Mucosa of descending colon (tissue), 3 donors: ENCODE measurements around the gene PIP4K2A. TPM values are rescaled to one million over a fixed set of nuclear protein-coding genes. Genes with fewer than 3 reads are reported as not detected.
"Not testable (repeated sequence)": the region's sequence is repeated elsewhere in the genome, so short reads cannot be mapped to it uniquely, and the experiment has no call there.

Experiments used
- ATAC-seq: fragments of 200-7000 bp; cut with Tn5 transposase; one replicate; pipeline ENCODE4 v1.9.1; 2020; ENCODE audit warnings: mild to moderate bottlenecking, moderate library complexity
- DNase-seq, 3 donors: peaks; one replicate each; pipeline ENCODE4 v3.0.0-alpha.2; 2020
- H3K36me3 ChIP-seq: fragments of 200-600 bp; one replicate; pipeline ENCODE4 v1.8.0; 2021; ENCODE audit warnings: low read depth, mild to moderate bottlenecking
- H3K4me1 ChIP-seq: fragments of 200-600 bp; one replicate; pipeline ENCODE4 v1.8.0; 2021; ENCODE audit warnings: low read depth, mild to moderate bottlenecking
- H3K4me3 ChIP-seq: fragments of 200-600 bp; one replicate; pipeline ENCODE4 v1.8.0; 2021; ENCODE audit warnings: mild to moderate bottlenecking
- H3K9me3 ChIP-seq: fragments of 200-600 bp; one replicate; pipeline ENCODE4 v1.8.0; 2021; ENCODE audit warnings: mild to moderate bottlenecking
- intact Hi-C, 2 donors: fragments of 100-400 bp; cut with DNase I in 1 of 2; cut with micrococcal nuclease in 1 of 2; formaldehyde crosslinking; loops; one replicate each; pipeline versions ENCODE4 v1.11.0 to v1.11.1; 2022; cut with DNase I, micrococcal nuclease
- total RNA-seq, 3 donors: library from RNA; stranded (reverse); fragmentation: NEBNext Ultra II Directional in 2 of 3; extraction: Animal tissue kit (Norgen Biotek cat#: 25700) in 2 of 3; gene quantifications; one replicate each; pipeline versions ENCODE4 v1.2.1 to v1.2.4, GENCODE V29; 2021 to 2023
- TF ChIP-seq, protein P1 (sequence below): fragments of 200-600 bp; IDR thresholded peaks from one replicate; pipeline ENCODE4 v1.8.0; 2022; ENCODE audit warnings: antibody characterized with exemption, mild to moderate bottlenecking
- donor health status: DM: no; HTN: no; CAD: no; lungs with moderate emphysema.
- donor health status: DM: no; HTN: no; CAD: no.
- donor health status: DM: no; HTN: yes; CAD: no.

The PIP4K2A gene
- total RNA-seq, 3 donors from 2014 or later = 17.2 to 29.4 (median 21.2) TPM

GRCh38 chr10:22531008-22531407 is 183.4 kb downstream of the PIP4K2A start:
- TF ChIP-seq, protein P1, sequence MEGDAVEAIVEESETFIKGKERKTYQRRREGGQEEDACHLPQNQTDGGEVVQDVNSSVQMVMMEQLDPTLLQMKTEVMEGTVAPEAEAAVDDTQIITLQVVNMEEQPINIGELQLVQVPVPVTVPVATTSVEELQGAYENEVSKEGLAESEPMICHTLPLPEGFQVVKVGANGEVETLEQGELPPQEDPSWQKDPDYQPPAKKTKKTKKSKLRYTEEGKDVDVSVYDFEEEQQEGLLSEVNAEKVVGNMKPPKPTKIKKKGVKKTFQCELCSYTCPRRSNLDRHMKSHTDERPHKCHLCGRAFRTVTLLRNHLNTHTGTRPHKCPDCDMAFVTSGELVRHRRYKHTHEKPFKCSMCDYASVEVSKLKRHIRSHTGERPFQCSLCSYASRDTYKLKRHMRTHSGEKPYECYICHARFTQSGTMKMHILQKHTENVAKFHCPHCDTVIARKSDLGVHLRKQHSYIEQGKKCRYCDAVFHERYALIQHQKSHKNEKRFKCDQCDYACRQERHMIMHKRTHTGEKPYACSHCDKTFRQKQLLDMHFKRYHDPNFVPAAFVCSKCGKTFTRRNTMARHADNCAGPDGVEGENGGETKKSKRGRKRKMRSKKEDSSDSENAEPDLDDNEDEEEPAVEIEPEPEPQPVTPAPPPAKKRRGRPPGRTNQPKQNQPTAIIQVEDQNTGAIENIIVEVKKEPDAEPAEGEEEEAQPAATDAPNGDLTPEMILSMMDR = no peak
- DNase-seq = no peak
- intact Hi-C loops = no loop called here
- no peaks in the 10 kb centered on the region for H3K36me3 ChIP-seq
- H3K4me1 ChIP-seq = no peaks in the 10 kb centered on the region
- H3K9me3 ChIP-seq = no peaks in the 10 kb centered on the region
- H3K4me3 ChIP-seq = no peak overlapping the region
- no peak for ATAC-seq

DNA sequence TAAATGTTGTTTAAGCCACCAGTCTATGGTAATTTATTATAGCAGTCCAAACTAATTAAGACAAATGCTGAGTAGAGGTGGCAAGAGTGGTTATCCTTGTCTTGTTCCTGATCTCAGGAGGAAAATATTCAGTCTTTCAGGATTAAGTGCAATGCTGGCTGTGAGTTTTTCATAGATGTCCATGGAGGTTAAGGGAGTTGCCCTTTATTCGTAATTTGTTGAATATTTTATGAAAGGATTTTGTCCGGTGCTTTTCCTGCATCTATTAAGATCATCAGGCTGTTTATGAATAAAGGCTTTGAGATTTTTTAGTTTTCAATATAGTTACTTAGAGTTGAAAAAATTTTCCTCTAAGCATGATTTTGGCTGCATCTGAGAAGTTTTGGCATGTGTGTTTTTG is 186.9 kb downstream of the PIP4K2A start:
- TF ChIP-seq, protein P1 = no peak
- H3K36me3 ChIP-seq = no peaks in the 10 kb centered on the region
- DNase-seq (no peak), ATAC-seq (no peak)
- intact Hi-C loops = no loop called here
- H3K9me3 ChIP-seq = no peaks in the 10 kb centered on the region
- H3K4me3 ChIP-seq = no peak overlapping the region
- H3K4me1 ChIP-seq = no peaks in the 10 kb centered on the region

- H3K36me3 ChIP-seq, ATAC-seq, DNase-seq, H3K4me1 ChIP-seq, H3K9me3 ChIP-seq, intact Hi-C loops, H3K4me3 ChIP-seq: not testable (repeated sequence)
Measured at GRCh38 chr10:22524333-22524732, 190.0 kb downstream of the PIP4K2A start.

DNA sequence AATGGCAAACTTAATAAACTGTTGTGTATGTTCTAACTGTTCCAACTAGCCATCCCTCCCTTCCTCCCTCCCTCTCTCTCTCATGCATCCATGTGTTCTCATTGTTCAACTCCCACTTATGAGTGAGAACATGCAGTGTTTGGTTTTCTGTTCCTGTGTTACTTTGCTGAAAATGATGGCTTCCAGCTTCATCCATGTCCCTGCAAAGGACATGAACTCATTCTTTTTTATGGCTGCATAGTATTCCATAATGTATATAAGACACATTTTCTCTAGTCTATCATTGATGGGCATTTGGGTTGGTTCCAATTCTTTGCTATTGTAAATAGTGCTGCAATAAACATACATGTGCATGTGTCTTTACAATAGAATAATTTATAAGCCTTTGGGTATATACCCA is 193.7 kb downstream of the PIP4K2A start:
- not testable (repeated sequence) for DNase-seq, ATAC-seq

GRCh38 chr10:22518167-22518724 is 196.1 kb downstream of the PIP4K2A start:
- no peak overlapping the region for H3K4me3 ChIP-seq

More for the DNA sequence above, 193.7 kb downstream of the PIP4K2A start:
- H3K4me3 ChIP-seq, H3K4me1 ChIP-seq, H3K9me3 ChIP-seq, H3K36me3 ChIP-seq, intact Hi-C loops: not testable (repeated sequence)

GRCh38 chr10:22515009-22515408 is 199.4 kb downstream of the PIP4K2A start:
- Histone ChIP-seq H3K36me3 (no peaks in the 10 kb centered on the region), H3K4me3 (no peak overlapping the region), H3K4me1 (no peaks in the 10 kb centered on the region), H3K9me3 (no peaks in the 10 kb centered on the region)
- intact Hi-C loops = no loop called here
- DNase-seq (no peak), ATAC-seq (no peak)
- TF ChIP-seq, protein P1 = no peak

More at GRCh38 chr10:22518167-22518724, 196.1 kb downstream of the PIP4K2A start:
- TF ChIP-seq, protein P1 = no peak
- no peaks in the 10 kb centered on the region for H3K36me3 ChIP-seq
- H3K4me1 ChIP-seq = no peaks in the 10 kb centered on the region
- DNase-seq = no peak
- no peak for ATAC-seq
- intact Hi-C loops = no loop called here
- H3K9me3 ChIP-seq = no peaks in the 10 kb centered on the region

GRCh38 chr10:22514414-22514758 is 200.0 kb downstream of the PIP4K2A start:
- ATAC-seq = not testable (repeated sequence)

GRCh38 chr10:22513483-22514413 is 200.6 kb downstream of the PIP4K2A start:
- intact Hi-C loops, H3K9me3 ChIP-seq, H3K36me3 ChIP-seq, H3K4me3 ChIP-seq, H3K4me1 ChIP-seq: not testable (repeated sequence)
- ATAC-seq = peak; percentile 95
- peak; percentile 80 to 93 (median 85) for DNase-seq

More at GRCh38 chr10:22514414-22514758, 200.0 kb downstream of the PIP4K2A start:
- H3K4me3 ChIP-seq, intact Hi-C loops, H3K9me3 ChIP-seq, H3K36me3 ChIP-seq, DNase-seq, H3K4me1 ChIP-seq: not testable (repeated sequence)

DNA sequence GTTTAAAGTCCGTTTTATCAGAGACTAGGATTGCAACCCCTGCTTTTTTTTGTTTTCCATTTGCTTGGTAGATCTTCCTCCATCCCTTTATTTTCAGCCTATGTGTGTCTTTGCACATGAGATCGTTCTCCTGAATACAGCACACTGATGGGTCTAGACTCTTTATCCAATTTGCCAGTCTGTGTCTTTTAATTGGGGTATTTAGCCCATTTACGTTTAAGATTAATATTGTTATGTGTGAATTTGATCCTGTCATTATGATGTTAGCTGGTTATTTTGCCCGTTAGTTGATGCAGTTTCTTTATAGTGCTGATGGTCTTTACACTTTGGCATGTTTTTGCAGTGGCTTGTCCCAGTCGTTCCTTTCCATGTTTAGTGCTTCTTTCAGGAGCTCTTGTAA is 202.4 kb downstream of the PIP4K2A start:
- DNase-seq, intact Hi-C loops, H3K4me1 ChIP-seq, ATAC-seq, H3K9me3 ChIP-seq, H3K36me3 ChIP-seq, H3K4me3 ChIP-seq: not testable (repeated sequence)

GRCh38 chr10:22508214-22508613 is 206.2 kb downstream of the PIP4K2A start:
- DNase-seq = not testable (repeated sequence)

More at GRCh38 chr10:22508214-22508613, 206.2 kb downstream of the PIP4K2A start:
- H3K4me1 ChIP-seq, H3K4me3 ChIP-seq, H3K36me3 ChIP-seq, ATAC-seq, H3K9me3 ChIP-seq, intact Hi-C loops: not testable (repeated sequence)
